Measurements from ENCODE around the gene CHST7. TPM values are rescaled to one million over a fixed set of nuclear protein-coding genes. Genes with fewer than 3 reads are reported as not detected.

The CHST7 gene
- polyA plus RNA-seq, 3 donors: 1.9 to 2.9 (median 2.1) TPM

GRCh38 chrX:46569621-46570020, 3.9 kb upstream of the CHST7 start:
- DNase-seq (ENCODE audit: extremely low read depth in 1 of 11, low read depth in 9 of 11, low spot score in 4 of 11): no peak

GRCh38 chrX:46571423-46572339, 1.9 kb upstream of the CHST7 start:
- DNase-seq (ENCODE audit: extremely low read depth in 1 of 11, low read depth in 9 of 11, low spot score in 4 of 11): no peak

GRCh38 chrX:46572340-46572936, 1.1 kb upstream of the CHST7 start:
- no peak for DNase-seq (ENCODE audit: extremely low read depth in 1 of 11, low read depth in 9 of 11, low spot score in 4 of 11)

GRCh38 chrX:46573892-46574773, 568 bp downstream of the CHST7 start:
- DNase-seq (ENCODE audit: extremely low read depth in 1 of 11, low read depth in 9 of 11, low spot score in 4 of 11): no peak

GRCh38 chrX:46574774-46575381, 1.3 kb downstream of the CHST7 start:
- no peak for DNase-seq (ENCODE audit: extremely low read depth in 1 of 11, low read depth in 9 of 11, low spot score in 4 of 11)

- no peak for DNase-seq (ENCODE audit: extremely low read depth in 1 of 11, low read depth in 9 of 11, low spot score in 4 of 11)
Measured at GRCh38 chrX:46575586-46575985, 2.0 kb downstream of the CHST7 start.

DNA sequence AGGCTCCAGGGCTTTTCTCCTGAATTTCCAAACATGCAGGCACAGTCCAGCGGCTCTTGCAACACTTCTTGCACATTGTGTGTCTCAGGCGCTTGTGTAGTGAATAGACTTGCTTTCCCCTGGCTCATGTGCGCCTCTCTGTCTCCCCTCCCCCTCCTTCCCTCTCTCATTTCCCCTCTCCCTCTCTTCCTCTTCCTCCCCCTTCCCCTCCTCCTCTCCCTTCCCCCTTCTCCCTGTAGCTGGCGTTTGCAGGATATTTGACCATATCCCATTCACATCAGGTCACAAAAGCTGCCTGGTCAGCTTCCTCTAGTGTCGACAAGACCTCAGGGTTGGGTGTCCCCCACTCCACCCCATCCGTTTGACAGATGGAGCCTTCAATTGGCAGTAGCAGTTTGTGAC, 2.4 kb downstream of the CHST7 start:
- DNase-seq (ENCODE audit: extremely low read depth in 1 of 11, low read depth in 9 of 11, low spot score in 4 of 11): no peak

DNA sequence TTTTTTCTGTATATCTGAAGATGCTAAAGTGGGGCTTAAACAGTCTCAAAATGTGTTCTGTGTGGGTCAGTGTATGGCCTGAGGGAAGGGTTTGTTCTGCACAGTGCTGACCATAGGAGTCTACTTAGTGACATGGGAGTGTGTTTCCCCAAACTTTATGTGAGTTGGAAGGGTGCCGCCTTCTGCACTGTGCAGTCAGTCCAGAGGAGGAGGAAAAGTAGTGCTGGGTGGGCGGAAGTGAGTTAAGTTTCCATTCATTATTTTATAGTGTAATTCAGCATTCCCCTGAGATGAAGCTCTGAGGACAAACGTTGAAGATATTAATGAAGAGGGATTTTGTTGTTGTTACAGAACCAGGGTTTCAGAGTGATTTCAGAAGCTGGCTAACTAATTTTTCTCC, 2.9 kb downstream of the CHST7 start:
- DNase-seq (ENCODE audit: extremely low read depth in 1 of 11, low read depth in 9 of 11, low spot score in 4 of 11): no peak

GRCh38 chrX:46577221-46578005, 3.8 kb downstream of the CHST7 start:
- no peak for DNase-seq (ENCODE audit: extremely low read depth in 1 of 11, low read depth in 9 of 11, low spot score in 4 of 11)

GRCh38 chrX:46579250-46579649, 5.7 kb downstream of the CHST7 start:
- no peak for DNase-seq (ENCODE audit: extremely low read depth in 1 of 11, low read depth in 9 of 11, low spot score in 4 of 11)

DNA sequence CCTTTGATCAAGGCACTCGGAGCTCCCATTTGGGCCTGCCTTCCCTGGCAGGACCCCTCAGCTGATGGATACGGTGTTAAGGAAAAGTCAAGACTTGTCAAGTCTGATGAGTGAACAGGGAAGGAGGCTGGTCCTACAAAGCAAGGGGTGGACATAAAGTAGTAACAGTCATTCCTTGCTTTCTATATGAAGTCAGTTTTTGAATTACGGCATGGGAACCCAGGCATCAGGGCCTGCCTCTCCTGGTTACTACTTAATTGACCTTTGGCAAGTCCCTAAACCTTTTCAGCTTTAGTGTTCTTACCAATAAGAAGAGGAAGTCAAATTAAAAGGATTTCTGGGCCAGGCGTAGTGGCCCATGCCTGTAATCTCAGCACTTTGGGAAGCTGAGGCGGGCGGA, 7.0 kb downstream of the CHST7 start:
- no peak for DNase-seq (ENCODE audit: extremely low read depth in 1 of 11, low read depth in 9 of 11, low spot score in 4 of 11)

DNA sequence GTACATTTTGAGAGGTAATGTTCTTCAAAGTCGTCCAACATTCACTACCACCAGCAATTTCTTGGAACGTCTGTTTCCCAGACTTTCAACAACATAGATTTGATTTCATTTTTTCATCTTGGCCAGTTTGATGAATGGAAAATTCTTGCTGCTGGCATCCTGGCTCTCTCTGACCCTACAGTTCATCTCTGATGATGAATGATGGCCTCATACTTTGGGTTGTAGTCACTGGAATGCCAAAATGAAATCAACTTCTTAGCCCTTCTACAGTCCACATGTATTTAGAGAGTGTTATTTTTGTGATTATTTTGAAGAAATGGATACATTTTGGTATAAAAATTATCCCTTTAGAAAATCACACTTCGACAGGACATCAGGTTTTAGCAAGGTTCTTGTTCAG, 8.8 kb downstream of the CHST7 start:
- no peak for DNase-seq (ENCODE audit: extremely low read depth in 1 of 11, low read depth in 9 of 11, low spot score in 4 of 11)

DNA sequence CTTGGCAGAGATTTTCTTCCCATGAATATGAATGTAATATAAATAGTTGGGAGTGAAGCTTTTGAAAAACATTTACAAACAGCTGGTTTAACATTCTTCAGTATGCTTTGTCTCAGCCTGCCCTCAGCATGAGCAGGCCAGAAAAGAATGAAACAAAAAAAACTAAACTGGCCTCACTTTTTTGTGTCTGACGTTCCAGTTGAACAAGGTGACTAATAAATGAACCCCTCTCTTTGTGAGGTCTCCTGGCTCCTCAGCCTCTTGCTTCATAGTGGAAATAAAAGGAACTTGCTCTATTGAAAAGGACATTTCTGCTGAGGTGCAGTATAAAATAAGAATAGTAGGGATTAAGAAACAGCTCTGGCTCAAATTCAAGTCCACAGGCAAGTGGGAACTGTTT, 9.4 kb downstream of the CHST7 start:
- no peak for DNase-seq (ENCODE audit: extremely low read depth in 1 of 11, low read depth in 9 of 11, low spot score in 4 of 11)

GRCh38 chrX:46584736-46585135, 11.2 kb downstream of the CHST7 start:
- DNase-seq (ENCODE audit: extremely low read depth in 1 of 11, low read depth in 9 of 11, low spot score in 4 of 11): no peak

DNA sequence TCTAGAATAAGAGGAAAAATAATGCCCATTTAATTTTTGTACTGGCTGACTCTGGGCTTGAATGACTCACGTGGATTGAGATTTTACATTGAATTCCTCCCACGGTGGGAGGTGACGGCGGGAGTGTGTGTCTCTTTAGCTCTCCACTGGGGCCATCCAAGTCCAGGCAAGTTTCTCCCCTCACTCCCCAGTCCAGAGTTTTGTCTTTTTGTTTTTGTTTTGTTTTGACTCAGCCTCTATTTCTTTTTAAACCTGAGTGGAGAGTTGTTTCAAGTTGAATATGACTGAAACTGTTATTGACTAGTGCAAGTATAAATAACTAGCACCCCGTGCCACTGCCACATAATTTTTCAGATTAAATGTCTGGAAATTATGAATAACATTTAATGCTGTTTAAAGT, 13.6 kb downstream of the CHST7 start:
- DNase-seq (ENCODE audit: extremely low read depth in 1 of 11, low read depth in 9 of 11, low spot score in 4 of 11): no peak

DNA sequence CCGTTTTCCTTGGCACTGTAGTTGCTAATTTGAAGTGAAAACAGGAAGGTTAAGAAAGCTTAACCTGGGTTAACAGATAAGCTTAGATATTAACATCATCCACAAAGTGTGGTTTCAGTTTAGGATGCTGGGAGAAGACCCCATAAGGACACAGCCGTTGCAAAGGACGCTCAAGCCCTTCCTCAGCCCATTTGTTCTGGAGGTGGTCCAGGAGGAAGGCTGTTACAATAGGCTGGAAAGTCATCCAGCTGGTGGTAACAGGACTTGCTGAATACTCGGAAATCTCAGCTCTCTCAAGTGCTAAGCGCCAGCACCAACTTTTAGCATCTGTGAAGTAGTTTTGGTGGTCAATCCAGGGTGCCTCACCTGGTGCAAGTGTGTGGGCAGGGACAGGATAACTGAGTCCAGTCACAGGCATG, 14.2 kb downstream of the CHST7 start:
- DNase-seq (ENCODE audit: extremely low read depth in 1 of 11, low read depth in 9 of 11, low spot score in 4 of 11): peak in 1 of 11 donors; percentile 41

DNA sequence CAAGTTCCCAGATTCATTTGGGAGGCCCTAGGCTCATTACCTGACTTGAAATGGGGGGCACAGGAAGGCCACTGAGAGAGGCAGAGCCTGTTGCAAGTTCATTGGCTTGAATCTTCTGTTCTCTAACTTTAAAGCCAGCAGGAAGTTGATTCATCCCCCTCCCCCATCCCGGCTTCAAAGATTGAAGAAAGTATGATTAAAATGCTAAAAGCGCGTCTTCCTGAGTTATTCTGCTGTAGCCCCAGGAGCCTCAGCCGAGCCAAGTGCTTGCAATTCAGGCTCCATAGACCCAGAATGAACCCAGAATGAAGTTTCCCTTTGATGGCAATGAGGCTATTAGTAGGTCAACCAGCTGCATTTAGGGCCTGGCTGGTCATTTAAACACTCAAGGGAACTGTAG, 14.7 kb downstream of the CHST7 start:
- no peak for DNase-seq (ENCODE audit: extremely low read depth in 1 of 11, low read depth in 9 of 11, low spot score in 4 of 11)

DNA sequence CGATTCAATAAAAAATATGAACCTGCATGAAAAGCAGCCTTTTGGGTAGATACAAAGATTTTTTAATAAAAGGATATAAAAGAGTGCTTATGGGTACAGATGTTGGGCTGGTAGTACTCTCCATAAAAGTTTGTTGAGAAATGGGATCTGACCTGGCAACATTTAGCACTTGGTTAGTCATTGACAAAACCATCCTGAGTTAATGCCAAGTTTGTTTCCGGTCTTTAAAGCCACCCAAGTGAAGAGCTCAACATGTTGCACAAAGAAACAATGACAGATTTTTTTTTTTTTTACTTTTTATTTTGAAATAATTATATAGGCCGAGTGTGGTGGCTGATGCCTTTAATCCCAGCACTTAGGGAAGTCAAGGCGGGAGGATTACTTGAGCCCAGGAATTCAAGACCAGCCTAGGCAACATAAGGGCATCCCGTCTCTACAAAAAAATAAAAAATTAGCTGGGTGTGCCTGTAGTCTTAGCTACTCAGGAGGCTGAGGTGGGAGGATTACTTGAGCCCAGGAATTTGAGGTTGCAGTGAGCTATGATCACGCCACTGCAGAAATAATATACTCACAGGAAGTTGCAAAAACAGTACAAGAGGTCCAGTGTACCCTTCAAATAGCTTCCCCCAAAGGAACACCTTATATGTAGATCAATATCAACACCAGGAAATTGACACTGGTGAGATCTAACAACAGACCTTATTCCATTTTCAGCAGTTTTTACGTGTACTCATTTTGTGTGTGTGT, 16.6 kb downstream of the CHST7 start:
- DNase-seq (ENCODE audit: extremely low read depth in 1 of 11, low read depth in 9 of 11, low spot score in 4 of 11): no peak

Measured in renal cortex interstitium (tissue), 11 donors.